HepG2 (cell line): ENCODE results near the gene TRIO. TPM values are rescaled to one million over a fixed set of nuclear protein-coding genes. Genes with fewer than 3 reads are reported as not detected.

Source experiments
- ATAC-seq: fragments of 200-7000 bp; cut with Tn5 transposase; 3 replicates; pipeline ENCODE4 v1.9.1; 2020; ENCODE audit warnings: mild to moderate bottlenecking, moderate library complexity
- BruUV-seq: library from RNA; stranded (reverse); fragments of 400-500 nt; replicated peaks from 2 replicates; lab custom pipeline; 2021; lab: Mats Ljungman, UMichigan
- CTCF ChIA-PET: fragments of 300-600 bp; formaldehyde crosslinking; extraction: SDS; loops from one replicate; lab custom pipeline; 2021; ENCODE audit warnings: low total read pairs, inconsistent platforms, low intra/inter-chr PET ratio; lab: Yijun Ruan, JAX
- POLR2A ChIA-PET: fragments of 350-600 bp; sonication (Branson Sonifier 250); formaldehyde crosslinking; loops from one replicate; lab custom pipeline; 2020; ENCODE audit warnings: antibody characterized with exemption, inconsistent platforms; lab: Yijun Ruan, JAX
- DNase-seq: peaks from one replicate; pipeline ENCODE4 v3.0.0-alpha.2; 2015; ENCODE audit warnings: low spot score
- FAIRE-seq: peaks from 3 replicates; lab custom pipeline; 2011; peaks lifted over from hg19 to GRCh38; lab: Jason Lieb, UNC
- H2AFZ ChIP-seq: one replicate; pipeline ENCODE4 v1.6.1; 2011; ENCODE audit warnings: low read length, inconsistent platforms
- H3K27ac ChIP-seq: fragments of 300-600 bp; 3 replicates; pipeline ENCODE4 v1.8.0; 2011; ENCODE audit warnings: mixed run types, mild to moderate bottlenecking, mixed read lengths, low read length, inconsistent platforms; ENCODE audit not compliant: insufficient read depth; ENCODE audit errors: extremely low read length
- H3K27me3 ChIP-seq, 2 experiments: fragments of 200-600 bp in 1 of 2; 2 replicates in 1 of 2; 3 replicates in 1 of 2; pipeline versions ENCODE4 v1.6.0 to v1.8.0; 2011; ENCODE audit warnings: low read length in 2 of 2, mild to moderate bottlenecking in 2 of 2, moderate library complexity in 2 of 2, inconsistent platforms in 1 of 2; ENCODE audit not compliant: insufficient read depth in 2 of 2, control insufficient read depth in 1 of 2
- H3K36me3 ChIP-seq, 2 experiments: fragments of 200-600 bp in 1 of 2; replicated peaks in 1 of 2; 2 replicates in 1 of 2; 3 replicates in 1 of 2; pipeline versions ENCODE4 v1.5.1 to v1.8.0; 2011; ENCODE audit warnings: low read length in 2 of 2, inconsistent platforms in 1 of 2; ENCODE audit not compliant: insufficient read depth in 2 of 2, control insufficient read depth in 1 of 2
- H3K4me1 ChIP-seq: 2 replicates; pipeline ENCODE4 v1.5.1; 2012; ENCODE audit warnings: low read length, inconsistent platforms; ENCODE audit not compliant: insufficient read depth
- H3K4me2 ChIP-seq: 2 replicates; pipeline ENCODE4 v1.6.0; 2011; ENCODE audit warnings: low read depth, low read length, inconsistent platforms
- H3K4me3 ChIP-seq, 3 experiments: fragments of 200-600 bp in 1 of 3; sonication (generic), shearing (Covaris generic) in 1 of 3; replicated peaks in 1 of 3; 2 replicates each; pipeline ENCODE4 v1.5.1; 2011 to 2016; ENCODE audit warnings: low read length in 3 of 3, inconsistent platforms in 2 of 3, low read depth in 2 of 3, mild to moderate bottlenecking in 2 of 3, control low read depth in 1 of 3, mixed read lengths in 1 of 3; ENCODE audit not compliant: insufficient read depth in 1 of 3
- H3K79me2 ChIP-seq: one replicate; pipeline ENCODE4 v1.6.1; 2011; ENCODE audit warnings: low read length, inconsistent platforms; ENCODE audit not compliant: insufficient read depth
- H3K9ac ChIP-seq: 2 replicates; pipeline ENCODE4 v1.6.0; 2011; ENCODE audit warnings: mild to moderate bottlenecking, low read depth, low read length, inconsistent platforms; ENCODE audit not compliant: insufficient read depth
- H3K9me3 ChIP-seq: 2 replicates; pipeline ENCODE4 v1.5.1; 2012; ENCODE audit warnings: mild to moderate bottlenecking, low read length
- H4K20me1 ChIP-seq: 2 replicates; pipeline ENCODE4 v1.6.0; 2011; ENCODE audit warnings: inconsistent platforms, mild to moderate bottlenecking, low read length, moderate library complexity; ENCODE audit not compliant: insufficient read depth
- ATF5 ChIP-seq: sonication (generic); formaldehyde crosslinking; IDR thresholded peaks from 2 replicates; pipeline ENCODE4 v1.4.0; 2020; ENCODE audit warnings: mild to moderate bottlenecking, low read depth, missing genetic modification reagents
- CBX2 ChIP-seq, 2 experiments: fragments of 200-600 bp in 1 of 2; sonication (generic); formaldehyde crosslinking in 1 of 2; IDR thresholded peaks; 2 replicates each; pipeline versions ENCODE4 v1.7.0 to v1.8.1; 2018 to 2022; ENCODE audit warnings: low read depth in 2 of 2, low read length in 1 of 2, mild to moderate bottlenecking in 1 of 2, missing genetic modification reagents in 1 of 2
- HIVEP1 ChIP-seq: sonication (generic); formaldehyde crosslinking; IDR thresholded peaks from 2 replicates; pipeline ENCODE4 v1.4.0; 2020; ENCODE audit warnings: mild to moderate bottlenecking, missing genetic modification reagents
- HOXA5 ChIP-seq: sonication (generic); formaldehyde crosslinking; IDR thresholded peaks from 2 replicates; pipeline ENCODE4 v1.4.0; 2020; ENCODE audit warnings: missing genetic modification reagents
- RBAK ChIP-seq: sonication (generic); formaldehyde crosslinking; IDR thresholded peaks from 2 replicates; pipeline ENCODE4 v1.5.1; 2020; ENCODE audit warnings: mild to moderate bottlenecking, missing genetic modification reagents
- REL ChIP-seq: sonication (generic); formaldehyde crosslinking; conservative IDR thresholded peaks from 2 replicates; pipeline ENCODE4 v1.8.0; 2022; ENCODE audit warnings: mild to moderate bottlenecking, missing genetic modification reagents, moderate library complexity
- REXO4 ChIP-seq: sonication (generic); formaldehyde crosslinking; IDR thresholded peaks from 2 replicates; pipeline ENCODE4 v1.8.0; 2022; ENCODE audit warnings: missing genetic modification reagents, mild to moderate bottlenecking, borderline replicate concordance
- SIN3B ChIP-seq: fragments of 150-350 bp; IDR thresholded peaks from 2 replicates; pipeline ENCODE4 v1.6.1; 2014; ENCODE audit warnings: low read length
- SRSF9 ChIP-seq: fragments of 200-400 bp; formaldehyde crosslinking; IDR thresholded peaks from 2 replicates; pipeline ENCODE4 v1.6.1; 2018; ENCODE audit warnings: borderline replicate concordance, mild to moderate bottlenecking, low read depth, low read length; ENCODE audit not compliant: insufficient read depth, poor library complexity, severe bottlenecking
- SSRP1 ChIP-seq: IDR thresholded peaks from 2 replicates; pipeline ENCODE4 v1.6.1; 2016; ENCODE audit warnings: control low read depth
- ZFP82 ChIP-seq: sonication (generic); formaldehyde crosslinking; IDR thresholded peaks from 2 replicates; pipeline ENCODE4 v1.5.1; 2020; ENCODE audit warnings: mild to moderate bottlenecking, missing genetic modification reagents, borderline replicate concordance
- ZNF557 ChIP-seq: sonication (generic); formaldehyde crosslinking; IDR thresholded peaks from 2 replicates; pipeline ENCODE4 v1.4.0; 2020; ENCODE audit warnings: missing genetic modification reagents
- ZNF605 ChIP-seq: sonication (generic); formaldehyde crosslinking; IDR thresholded peaks from 2 replicates; pipeline ENCODE4 v1.8.0; 2022; ENCODE audit warnings: mild to moderate bottlenecking, missing genetic modification reagents
- WGBS: methylation state at CpG from one replicate; pipeline ENCODE4 v1.1.6; 2017; ENCODE audit warnings: low lambda C conversion rate; 5-methylcytosine and 5-hydroxymethylcytosine counted together
- in situ Hi-C: cut with HindIII; loops from 2 replicates; pipeline ENCODE4 v1.10.0; 2017; ENCODE audit warnings: low pct_unique_long_range_greater_than_20kb; ENCODE audit not compliant: extremely low pct_ligation_motif_present
- intact Hi-C: fragments of 100-400 bp; cut with micrococcal nuclease; formaldehyde crosslinking; loops from one replicate; pipeline ENCODE4 v1.10.0; 2022; ENCODE audit not compliant: unreplicated experiment
- polyA plus RNA-seq, 8 experiments: library from polyadenylated mRNA; depleted of rRNA in 3 of 8; stranded (reverse) in 7 of 8; unstranded in 1 of 8; fragments of >200 nt; fragmentation: Illumina TruSeq in 4 of 8; extraction: Trizol in 4 of 8; gene quantifications; 2 replicates each; pipeline versions ENCODE4 v1.2.1 to v1.2.3, GENCODE V29; 2011 to 2016; ENCODE audit warnings: low read depth in 4 of 8, missing spikeins in 1 of 8, mixed read lengths in 1 of 8; ENCODE audit not compliant: insufficient read depth in 1 of 8
- total RNA-seq, 5 experiments: library from RNA; depleted of rRNA; stranded (reverse); fragments of >200 nt; fragmentation: Illumina TruSeq; extraction: Trizol; gene quantifications; 2 replicates each; pipeline ENCODE4 v1.2.3, GENCODE V29; 2016; ENCODE audit warnings: low read depth in 1 of 5
- TF ChIP-seq, protein P1 (sequence below): sonication (generic); formaldehyde crosslinking; IDR thresholded peaks from 2 replicates; pipeline ENCODE4 v1.4.0; 2020; ENCODE audit warnings: mild to moderate bottlenecking, missing genetic modification reagents
- TF ChIP-seq, protein P2 (sequence below): IDR thresholded peaks from 2 replicates; pipeline ENCODE4 v1.6.1; 2016; ENCODE audit warnings: mild to moderate bottlenecking, missing biosample characterization, missing genetic modification reagents

The TRIO gene
- total and polyA plus RNA-seq, 2 of the 13 experiments (the other 11 are each of a cell fraction or from before 2014, with no cell fraction given), result 45.2 to 45.9 TPM

DNA sequence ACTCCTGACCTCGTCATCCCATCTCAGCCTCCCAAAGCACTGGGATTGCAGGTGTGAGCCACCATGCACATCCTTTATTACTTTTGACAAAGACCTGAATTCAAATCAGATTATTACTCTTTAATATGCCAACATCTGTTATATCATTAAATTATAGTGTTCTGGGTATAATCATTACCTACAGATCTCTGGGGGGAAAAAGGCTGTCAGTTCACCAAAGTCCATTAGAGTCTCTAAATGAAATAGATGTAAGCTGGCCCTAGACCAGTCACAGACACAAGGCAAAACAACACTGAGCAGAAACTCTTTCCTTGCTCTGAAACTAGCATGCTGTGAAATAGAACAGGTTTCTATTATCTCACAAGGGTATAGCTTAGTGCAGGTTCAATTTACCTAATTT is 21.6 kb upstream of the TRIO start:
- Histone ChIP-seq H3K9me3 (no peaks in the 10 kb centered on the region), H4K20me1 (no peaks in the 10 kb centered on the region), H3K79me2 (no peaks in the 10 kb centered on the region), H2AFZ (no peak overlapping the region), H3K36me3 (no peaks in the 10 kb centered on the region), H3K4me2 (no peak overlapping the region), H3K27ac (no peak overlapping the region), H3K27me3 (peaks cover 0 to 17% of the 10 kb centered on the region in 2 experiments; a peak in 2 of 5 replicates), H3K4me3 (no peak overlapping the region), H3K4me1 (peaks cover 10% of the 10 kb centered on the region; the same call in 1 of the 2 replicates), H3K9ac (no peak overlapping the region)
- ATAC-seq (no peak), FAIRE-seq (no peak), DNase-seq (no peak)
- no TSS peak for BruUV-seq
- CTCF ChIA-PET, result no interaction called here
- TF ChIP-seq, protein P1, sequence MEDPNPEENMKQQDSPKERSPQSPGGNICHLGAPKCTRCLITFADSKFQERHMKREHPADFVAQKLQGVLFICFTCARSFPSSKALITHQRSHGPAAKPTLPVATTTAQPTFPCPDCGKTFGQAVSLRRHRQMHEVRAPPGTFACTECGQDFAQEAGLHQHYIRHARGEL (CRISPR knock-in tag), result no peak
- in situ Hi-C loops (no loop called here), intact Hi-C loops (no loop called here)
- WGBS, result 0% methylated on average over 1 of the region's 1 CpG
- POLR2A ChIA-PET, result no interaction called here

DNA sequence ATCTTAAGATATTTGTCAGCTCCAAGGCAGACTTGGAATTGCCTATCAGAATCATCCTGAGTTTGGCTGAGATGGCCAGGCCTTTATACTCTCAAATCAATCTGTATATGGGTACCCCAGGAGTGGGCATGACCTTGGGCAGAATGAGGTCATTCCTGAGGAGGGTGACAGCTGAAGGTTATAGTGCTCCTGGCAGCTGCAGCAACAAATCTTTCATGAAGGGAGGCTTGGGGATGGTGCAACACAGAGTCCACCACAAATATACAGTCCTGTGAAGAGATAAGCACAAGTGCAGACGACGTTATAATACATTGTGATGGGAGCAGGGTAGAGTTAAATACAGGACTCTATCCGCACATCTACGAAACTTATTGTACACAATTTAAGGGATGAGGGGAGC is 21.1 kb upstream of the TRIO start:
- no peak for TF ChIP-seq SRSF9
- no peak for TF ChIP-seq REL
- no peak for TF ChIP-seq HOXA5 (CRISPR knock-in tag)
- TF ChIP-seq SIN3B, result no peak
- no peak for TF ChIP-seq SSRP1 (CRISPR knock-in tag)
- no peak for TF ChIP-seq HIVEP1
- no peak for TF ChIP-seq ZNF605 (CRISPR knock-in tag)
- no peak for TF ChIP-seq REXO4
- no peak for TF ChIP-seq ATF5 (CRISPR knock-in tag)
- no peak for TF ChIP-seq ZNF557 (CRISPR knock-in tag)
- no peak for TF ChIP-seq RBAK (CRISPR knock-in tag)
- TF ChIP-seq, protein P2, sequence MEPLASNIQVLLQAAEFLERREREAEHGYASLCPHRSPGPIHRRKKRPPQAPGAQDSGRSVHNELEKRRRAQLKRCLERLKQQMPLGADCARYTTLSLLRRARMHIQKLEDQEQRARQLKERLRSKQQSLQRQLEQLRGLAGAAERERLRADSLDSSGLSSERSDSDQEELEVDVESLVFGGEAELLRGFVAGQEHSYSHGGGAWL, result no peak
- no peak for TF ChIP-seq CBX2 (IDR thresholded peaks at IDR 0.05; ENCODE audit: low read depth, low read length)
- TF ChIP-seq CBX2 (CRISPR knock-in tag; IDR thresholded peaks at IDR 0.05; ENCODE audit: low read depth), result no peak
- TF ChIP-seq ZFP82 (CRISPR knock-in tag), result no peak
- Histone ChIP-seq H3K27me3 (peaks cover 0 to 20% of the 10 kb centered on the region in 2 experiments; a peak in 2 of 5 replicates), H3K36me3 (no peaks in the 10 kb centered on the region), H3K27ac (no peak overlapping the region), H3K4me3 (no peak overlapping the region), H3K9me3 (no peaks in the 10 kb centered on the region), H2AFZ (no peak overlapping the region), H3K79me2 (no peaks in the 10 kb centered on the region), H3K4me1 (peaks cover 10% of the 10 kb centered on the region; the same call in 1 of the 2 replicates), H4K20me1 (no peaks in the 10 kb centered on the region), H3K9ac (no peak overlapping the region), H3K4me2 (no peak overlapping the region)
- FAIRE-seq, result no peak
- no peak for ATAC-seq
- in situ Hi-C loops, result no loop called here
- intact Hi-C loops, result no loop called here
- 58% methylated on average over 4 of the region's 4 CpGs for WGBS
- ChIA-PET POLR2A (no interaction called here), CTCF (no interaction called here)
- no peak for DNase-seq
- BruUV-seq, result no TSS peak
